ENCODE data around the gene KAT8. TPM values are rescaled to one million over a fixed set of nuclear protein-coding genes. Genes with fewer than 3 reads are reported as not detected.
A peak's percentile ranks its signal among the peaks of the same experiment; 100 is the strongest.

Gene KAT8
- total RNA-seq, 1 experiment from 2014 or later, result 34.3 TPM

DNA sequence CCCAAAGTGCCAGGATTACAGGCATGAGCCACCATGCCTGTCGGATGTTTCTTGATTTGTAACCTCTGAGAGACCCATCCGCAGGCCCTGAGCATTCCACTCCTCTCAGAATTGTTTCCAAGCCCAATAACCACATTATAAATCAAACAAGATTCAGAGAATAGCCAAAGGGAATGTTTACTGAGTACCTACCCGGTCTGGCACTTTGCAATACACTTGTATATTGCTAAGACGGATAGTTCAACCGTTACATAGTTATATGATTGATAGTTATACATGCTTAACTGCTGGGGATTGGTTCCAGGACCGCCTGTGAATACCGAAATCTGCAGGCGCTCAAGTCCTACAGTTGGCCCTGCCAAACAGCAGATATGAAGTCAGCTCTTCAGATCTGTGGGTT, 3.0 kb upstream of the KAT8 start:
- no peak for DNase-seq (ENCODE audit: low read depth, low spot score)
- in situ Hi-C loops (cut with HindIII; ENCODE audit: low pct_unique_long_range_greater_than_20kb, low sequenced_read_pairs), result no loop called here

DNA sequence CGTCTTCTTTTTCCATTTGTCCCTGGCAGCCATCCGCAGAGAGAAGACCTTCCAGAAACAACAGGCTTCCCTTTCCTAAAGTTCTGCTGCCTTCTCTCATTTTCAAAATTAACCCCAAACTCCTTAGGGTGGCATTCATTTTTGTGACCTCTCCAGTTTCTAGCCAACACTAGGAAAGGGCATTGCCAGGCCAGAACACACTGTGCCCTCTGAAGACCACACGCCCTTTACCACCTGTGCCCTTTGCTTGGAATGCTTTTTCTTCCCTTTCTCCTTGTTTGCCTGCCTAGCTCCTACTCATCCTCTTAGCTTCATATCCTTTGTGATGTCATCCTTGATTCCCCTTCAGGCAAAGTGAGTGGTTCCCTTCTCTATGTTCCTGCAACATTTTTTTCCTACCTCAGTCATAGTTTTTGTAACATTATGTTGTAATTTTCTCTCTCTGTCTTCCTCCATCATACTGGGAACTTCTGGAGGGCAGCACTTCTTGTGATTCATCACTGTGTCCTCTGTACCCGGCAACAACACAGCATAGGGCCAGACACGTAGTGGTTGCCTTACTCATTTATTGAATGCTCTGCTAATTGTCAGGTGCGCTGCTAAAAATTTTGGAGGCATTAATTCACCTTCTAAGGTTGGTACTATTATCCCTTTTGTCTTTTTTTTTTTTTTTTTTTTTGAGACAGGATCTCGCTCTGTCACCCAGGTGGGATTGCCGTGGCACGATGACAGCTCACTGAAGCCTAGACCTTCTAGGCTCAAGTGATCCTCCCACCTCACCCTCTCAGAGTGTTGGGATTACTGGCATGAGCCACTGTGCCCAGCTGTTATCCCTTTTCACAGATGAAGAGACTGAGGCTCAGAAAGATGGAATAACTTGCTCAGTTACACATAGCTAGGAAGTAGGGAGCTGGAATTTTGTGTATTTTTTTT, 1.0 kb downstream of the KAT8 start:
- no peak for DNase-seq (ENCODE audit: low read depth, low spot score)
- in situ Hi-C loops (cut with HindIII; ENCODE audit: low pct_unique_long_range_greater_than_20kb, low sequenced_read_pairs), result no loop called here

DNA sequence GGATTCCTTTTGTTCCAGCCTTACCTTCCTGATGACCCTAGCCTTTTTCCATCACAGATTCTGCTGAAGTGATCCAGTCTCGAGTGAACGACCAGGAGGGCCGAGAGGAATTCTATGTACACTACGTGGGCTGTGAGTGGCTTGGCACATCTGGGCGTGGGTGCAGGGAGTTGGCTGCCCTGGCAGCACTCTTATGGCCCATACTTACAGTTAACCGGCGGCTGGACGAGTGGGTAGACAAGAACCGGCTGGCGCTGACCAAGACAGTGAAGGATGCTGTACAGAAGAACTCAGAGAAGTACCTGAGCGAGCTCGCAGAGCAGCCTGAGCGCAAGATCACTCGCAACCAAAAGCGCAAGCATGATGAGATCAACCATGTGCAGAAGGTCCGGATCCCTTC, 2.7 kb downstream of the KAT8 start:
- no peak for DNase-seq (ENCODE audit: low read depth, low spot score)
- in situ Hi-C loops (cut with HindIII; ENCODE audit: low pct_unique_long_range_greater_than_20kb, low sequenced_read_pairs), result no loop called here

DNA sequence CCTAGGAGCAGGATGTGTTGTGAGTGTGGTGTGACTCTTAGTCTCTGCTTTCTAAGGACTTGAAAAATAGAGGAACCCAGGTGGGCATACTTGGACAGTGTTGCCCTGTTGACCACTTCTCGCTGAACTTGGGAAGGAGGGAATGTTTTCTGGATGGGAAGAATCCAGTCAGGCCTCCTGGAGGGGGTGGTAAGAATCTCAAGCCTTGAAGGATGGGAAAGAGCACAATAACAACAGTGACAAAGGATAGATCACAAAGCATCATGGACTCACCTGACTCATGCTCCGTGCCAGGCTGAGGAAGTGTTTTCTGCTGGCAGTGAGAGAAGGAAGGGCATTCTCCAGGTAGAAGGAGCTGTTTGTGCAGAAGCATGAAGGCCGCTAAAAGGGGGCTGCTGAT, 8.4 kb downstream of the KAT8 start:
- in situ Hi-C loops (cut with HindIII; ENCODE audit: low pct_unique_long_range_greater_than_20kb, low sequenced_read_pairs), result no loop called here
- no peak for DNase-seq (ENCODE audit: low read depth, low spot score)

DNA sequence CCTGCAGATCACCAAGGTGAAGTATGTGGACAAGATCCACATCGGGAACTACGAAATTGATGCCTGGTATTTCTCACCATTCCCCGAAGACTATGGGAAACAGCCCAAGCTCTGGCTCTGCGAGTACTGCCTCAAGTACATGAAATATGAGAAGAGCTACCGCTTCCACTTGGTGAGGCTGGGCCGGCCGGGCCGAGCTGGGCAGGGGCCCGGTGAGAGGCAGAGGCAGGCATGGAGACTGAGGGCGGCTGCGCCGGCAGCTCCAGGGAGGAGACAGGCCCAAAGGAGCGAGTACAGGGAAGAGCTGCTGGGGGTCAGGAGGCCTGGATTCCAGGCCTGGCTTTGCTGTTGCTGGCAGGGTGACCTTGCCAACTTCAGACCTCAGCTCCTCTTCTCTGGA, 9.7 kb downstream of the KAT8 start:
- DNase-seq (ENCODE audit: low read depth, low spot score), result no peak
- in situ Hi-C loops (cut with HindIII; ENCODE audit: low pct_unique_long_range_greater_than_20kb, low sequenced_read_pairs), result no loop called here

DNA sequence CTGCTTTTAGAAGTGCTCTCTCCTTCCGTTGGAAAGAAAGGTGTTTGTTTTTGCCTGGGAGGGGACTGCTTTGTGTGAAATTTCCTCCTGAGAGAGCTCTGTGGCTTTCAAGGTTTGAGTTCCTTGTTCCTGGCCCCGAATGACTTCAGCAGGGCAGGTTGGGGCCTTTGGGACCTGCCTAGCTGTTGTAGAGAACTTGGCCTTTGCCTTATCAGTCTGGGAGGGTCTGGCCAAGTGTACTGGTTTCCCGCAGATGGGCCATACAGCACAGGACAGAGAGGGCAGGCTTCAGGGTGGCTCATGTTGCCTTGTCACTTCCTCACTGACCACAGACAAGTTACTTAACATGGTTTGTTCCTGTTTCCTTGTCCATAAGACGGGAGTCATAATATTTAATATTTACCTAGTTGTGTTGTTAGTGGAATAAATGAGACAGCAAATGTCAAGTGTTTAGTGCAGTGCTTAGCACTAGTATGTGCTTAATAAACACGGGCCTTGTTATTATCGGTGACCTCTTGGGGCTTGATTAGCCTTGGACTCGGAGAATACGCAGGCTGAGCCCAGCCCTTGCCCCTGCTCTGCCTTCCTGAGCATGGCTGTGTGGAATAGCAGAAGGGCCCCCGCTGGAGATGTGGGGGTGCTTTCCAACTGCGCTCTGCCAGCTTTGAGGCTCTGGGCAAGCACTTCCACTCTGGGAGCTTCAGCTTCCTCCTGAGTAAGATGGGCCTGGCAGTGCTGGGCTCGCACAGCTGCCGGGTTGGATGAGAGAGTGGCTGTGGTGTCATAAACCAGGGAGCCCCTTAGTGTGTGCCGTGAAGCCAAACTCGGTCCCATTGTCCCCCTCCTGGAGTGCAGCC, 11.5 kb downstream of the KAT8 start:
- in situ Hi-C loops (cut with HindIII; ENCODE audit: low pct_unique_long_range_greater_than_20kb, low sequenced_read_pairs), result no loop called here

DNA sequence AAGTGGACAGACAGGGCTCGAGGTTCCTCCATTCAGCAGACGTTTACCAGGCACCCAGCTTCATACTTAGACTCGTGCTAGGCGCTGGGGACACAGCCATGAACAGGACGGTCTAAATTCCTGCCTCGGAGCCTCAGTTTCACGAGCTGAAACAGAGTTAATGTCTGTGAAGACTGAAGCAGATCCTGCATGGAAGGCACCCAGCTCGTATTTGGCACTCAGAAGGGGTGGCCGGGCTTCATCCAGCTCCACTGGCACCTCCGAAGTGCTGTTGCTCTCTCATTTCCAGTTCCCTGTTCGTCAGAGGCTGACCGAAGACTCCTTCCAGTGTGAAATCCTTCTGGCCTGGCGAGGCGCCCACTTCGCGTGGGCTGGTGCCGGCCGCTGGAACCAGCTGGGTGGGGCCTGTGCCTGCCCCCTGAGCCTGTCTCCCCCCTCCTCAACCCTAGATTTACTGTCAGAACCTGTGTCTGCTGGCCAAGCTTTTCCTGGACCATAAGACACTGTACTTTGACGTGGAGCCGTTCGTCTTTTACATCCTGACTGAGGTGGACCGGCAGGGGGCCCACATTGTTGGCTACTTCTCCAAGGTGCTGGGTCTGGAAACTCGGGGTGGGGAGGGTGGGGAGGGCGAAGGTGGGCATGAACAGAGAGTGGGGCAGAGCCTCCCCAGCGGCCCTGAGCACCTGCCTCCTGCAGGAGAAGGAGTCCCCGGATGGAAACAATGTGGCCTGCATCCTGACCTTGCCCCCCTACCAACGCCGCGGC, 12.3 kb downstream of the KAT8 start:
- DNase-seq (ENCODE audit: low read depth, low spot score), result no peak
- in situ Hi-C loops (cut with HindIII; ENCODE audit: low pct_unique_long_range_greater_than_20kb, low sequenced_read_pairs), result no loop called here

More for the DNA sequence above, 11.5 kb downstream of the KAT8 start:
- no peak for DNase-seq (ENCODE audit: low read depth, low spot score)

DNA sequence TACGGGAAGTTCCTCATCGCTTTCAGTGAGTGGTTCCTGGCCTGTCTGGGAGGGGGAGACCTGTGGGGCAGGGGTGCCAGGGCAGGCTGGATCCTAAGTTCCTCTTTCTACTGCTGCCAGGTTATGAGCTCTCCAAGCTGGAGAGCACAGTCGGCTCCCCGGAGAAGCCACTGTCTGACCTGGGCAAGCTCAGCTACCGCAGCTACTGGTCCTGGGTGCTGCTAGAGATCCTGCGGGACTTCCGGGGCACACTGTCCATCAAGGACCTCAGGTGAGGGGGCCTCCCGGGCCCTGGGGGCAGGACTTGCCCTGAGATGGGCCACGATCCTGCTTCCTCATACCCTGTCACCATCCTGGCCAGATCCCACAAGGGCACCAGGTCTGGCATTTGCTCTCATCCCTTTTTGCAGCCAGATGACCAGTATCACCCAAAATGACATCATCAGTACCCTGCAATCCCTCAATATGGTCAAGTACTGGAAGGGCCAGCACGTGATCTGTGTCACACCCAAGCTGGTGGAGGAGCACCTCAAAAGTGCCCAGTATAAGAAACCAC, 12.9 kb downstream of the KAT8 start:
- in situ Hi-C loops (cut with HindIII; ENCODE audit: low pct_unique_long_range_greater_than_20kb, low sequenced_read_pairs), result no loop called here
- no peak for DNase-seq (ENCODE audit: low read depth, low spot score)

DNA sequence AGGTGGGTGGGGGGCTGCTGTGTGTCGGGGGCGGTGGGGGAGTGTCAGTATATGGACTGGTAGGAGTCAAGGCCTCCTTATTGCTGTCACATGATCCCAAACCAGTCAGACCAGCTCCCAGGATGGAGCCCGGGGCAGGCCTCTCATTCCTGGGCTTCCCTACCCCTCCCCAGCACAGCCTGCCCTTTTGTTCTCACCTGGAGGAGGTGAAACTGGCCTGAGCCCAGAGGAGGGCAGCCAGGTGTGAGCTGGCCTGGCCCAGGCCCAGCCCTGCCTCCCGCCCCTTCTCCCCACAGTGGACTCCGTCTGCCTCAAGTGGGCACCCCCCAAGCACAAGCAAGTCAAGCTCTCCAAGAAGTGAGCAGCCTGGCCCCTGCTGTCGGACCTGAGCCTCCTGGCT, 13.4 kb downstream of the KAT8 start:
- in situ Hi-C loops (cut with HindIII; ENCODE audit: low pct_unique_long_range_greater_than_20kb, low sequenced_read_pairs), result no loop called here
- no peak for DNase-seq (ENCODE audit: low read depth, low spot score)

DNA sequence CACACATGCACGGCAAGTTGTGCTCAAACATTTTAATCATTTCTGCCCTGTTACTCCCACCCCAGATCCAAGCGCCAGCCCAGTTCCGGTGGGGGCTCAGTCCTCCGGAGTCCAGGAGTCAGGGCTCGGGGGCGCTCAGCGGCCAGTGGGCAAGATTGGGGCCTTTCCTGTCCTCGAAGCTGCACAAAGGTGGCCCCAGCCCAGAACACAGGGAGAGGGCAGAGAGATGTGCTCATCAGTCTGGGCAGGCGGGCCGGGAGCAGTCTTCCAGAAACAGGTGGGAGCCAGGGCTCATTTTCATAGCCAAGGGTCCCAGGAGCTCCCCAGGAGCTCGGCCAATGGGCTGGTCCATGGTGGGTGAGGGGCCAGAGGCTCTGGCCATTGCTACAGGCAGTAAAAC, 14.0 kb downstream of the KAT8 start:
- in situ Hi-C loops (cut with HindIII; ENCODE audit: low pct_unique_long_range_greater_than_20kb, low sequenced_read_pairs), result no loop called here
- DNase-seq (ENCODE audit: low read depth, low spot score), result no peak

DNA sequence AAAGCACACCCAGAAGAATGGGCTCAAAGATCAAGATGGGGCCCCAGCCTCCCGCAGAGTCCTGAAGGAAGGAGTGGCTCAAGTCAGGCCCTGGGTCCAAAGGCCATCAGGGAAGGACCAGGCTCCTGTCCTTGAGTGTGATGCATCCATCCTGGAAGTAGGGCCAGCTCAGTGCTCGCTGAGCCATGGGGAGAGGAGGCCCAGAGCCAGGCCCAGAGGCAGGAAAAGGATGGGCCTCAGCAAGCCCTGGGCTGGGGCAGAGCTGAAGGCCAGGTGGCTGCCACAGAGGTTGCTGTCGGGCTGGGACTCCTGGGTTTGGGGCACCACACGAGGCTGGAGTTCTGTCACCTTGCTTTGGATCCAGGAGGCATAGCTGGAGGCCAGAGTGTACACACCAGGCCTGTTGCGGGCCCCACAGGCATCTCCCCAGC, 14.4 kb downstream of the KAT8 start:
- no peak for DNase-seq (ENCODE audit: low read depth, low spot score)
- in situ Hi-C loops (cut with HindIII; ENCODE audit: low pct_unique_long_range_greater_than_20kb, low sequenced_read_pairs), result no loop called here

DNA sequence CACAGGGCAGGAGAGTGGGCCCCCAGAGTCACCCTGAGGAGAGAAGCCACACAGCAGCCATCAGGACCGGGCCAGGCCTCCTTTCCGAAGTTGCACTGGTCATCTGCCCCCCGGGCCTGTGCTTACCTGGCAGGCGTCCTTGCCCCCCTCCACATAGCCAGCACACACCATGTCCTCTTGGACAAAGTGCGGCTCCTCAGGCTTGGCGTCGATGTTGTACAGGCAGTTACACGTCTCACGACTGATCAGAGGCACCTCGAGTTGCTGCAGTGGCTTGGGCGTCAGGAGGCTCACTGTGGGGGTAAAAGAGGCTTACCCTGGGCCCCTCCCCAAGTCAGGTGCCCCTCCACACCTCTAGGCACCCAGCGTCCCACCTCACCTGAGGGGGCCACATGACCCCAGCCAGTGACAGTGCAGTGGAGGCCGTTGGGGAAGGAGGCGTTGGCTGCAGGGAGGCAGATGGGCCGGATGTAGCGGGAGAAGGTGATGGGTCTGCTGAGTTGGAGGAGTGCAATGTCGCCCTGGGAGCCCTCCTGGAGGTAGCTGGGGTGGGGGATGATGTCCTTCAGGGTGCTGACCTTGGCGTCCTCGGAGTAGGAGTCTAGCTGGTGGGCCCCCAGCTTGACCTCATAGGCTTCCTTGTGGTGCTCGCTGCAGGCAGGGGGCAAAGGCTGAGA, 15.0 kb downstream of the KAT8 start:
- DNase-seq (ENCODE audit: low read depth, low spot score), result no peak
- in situ Hi-C loops (cut with HindIII; ENCODE audit: low pct_unique_long_range_greater_than_20kb, low sequenced_read_pairs), result no loop called here

DNA sequence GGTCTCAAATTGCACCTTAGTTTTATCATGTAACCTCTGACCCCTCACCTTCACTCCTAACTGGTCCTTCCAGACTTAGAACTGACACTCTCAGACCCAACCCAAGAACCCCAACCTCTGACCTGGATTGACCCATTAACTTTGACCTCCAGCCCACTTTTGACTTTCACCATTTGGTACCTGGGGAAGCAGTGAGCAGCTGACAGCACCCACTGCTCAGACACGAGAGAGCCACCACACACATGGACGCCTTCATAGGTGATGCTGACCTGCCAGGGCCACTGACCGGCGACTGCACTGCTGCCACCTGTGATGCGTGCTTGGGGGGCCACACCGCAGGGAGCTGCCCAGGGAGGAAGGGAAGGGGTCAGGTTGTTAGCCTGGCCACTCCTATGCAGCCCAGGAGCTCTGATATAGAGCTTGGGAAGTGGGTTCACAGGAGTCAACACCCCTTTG, 15.6 kb downstream of the KAT8 start:
- in situ Hi-C loops (cut with HindIII; ENCODE audit: low pct_unique_long_range_greater_than_20kb, low sequenced_read_pairs), result no loop called here
- DNase-seq (ENCODE audit: low read depth, low spot score), result no peak

DNA sequence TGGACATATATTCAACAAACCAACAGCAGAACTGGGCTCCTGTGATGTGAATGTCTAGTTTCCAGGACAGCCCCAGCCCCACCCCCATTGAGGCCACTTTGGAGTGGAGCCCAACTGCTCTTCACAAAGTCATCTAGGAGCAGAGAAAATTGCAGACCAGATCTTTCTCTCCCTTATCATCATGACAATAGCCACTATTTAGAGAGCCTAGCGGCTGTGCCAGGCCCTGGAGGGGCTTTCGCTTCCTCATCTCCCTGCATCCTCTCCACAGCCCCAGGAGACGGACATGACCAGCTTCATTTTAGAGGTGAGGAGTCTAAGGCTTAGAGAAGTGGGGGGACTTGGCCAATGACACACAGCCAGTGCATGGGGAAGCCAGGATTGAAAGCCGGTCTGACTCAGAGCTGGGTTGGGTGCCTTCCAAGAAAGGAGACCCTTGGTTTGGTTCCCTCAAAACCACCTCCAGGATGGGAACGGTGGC, 16.7 kb downstream of the KAT8 start:
- in situ Hi-C loops (cut with HindIII; ENCODE audit: low pct_unique_long_range_greater_than_20kb, low sequenced_read_pairs), result no loop called here
- DNase-seq (ENCODE audit: low read depth, low spot score), result peak; percentile 26

DNA sequence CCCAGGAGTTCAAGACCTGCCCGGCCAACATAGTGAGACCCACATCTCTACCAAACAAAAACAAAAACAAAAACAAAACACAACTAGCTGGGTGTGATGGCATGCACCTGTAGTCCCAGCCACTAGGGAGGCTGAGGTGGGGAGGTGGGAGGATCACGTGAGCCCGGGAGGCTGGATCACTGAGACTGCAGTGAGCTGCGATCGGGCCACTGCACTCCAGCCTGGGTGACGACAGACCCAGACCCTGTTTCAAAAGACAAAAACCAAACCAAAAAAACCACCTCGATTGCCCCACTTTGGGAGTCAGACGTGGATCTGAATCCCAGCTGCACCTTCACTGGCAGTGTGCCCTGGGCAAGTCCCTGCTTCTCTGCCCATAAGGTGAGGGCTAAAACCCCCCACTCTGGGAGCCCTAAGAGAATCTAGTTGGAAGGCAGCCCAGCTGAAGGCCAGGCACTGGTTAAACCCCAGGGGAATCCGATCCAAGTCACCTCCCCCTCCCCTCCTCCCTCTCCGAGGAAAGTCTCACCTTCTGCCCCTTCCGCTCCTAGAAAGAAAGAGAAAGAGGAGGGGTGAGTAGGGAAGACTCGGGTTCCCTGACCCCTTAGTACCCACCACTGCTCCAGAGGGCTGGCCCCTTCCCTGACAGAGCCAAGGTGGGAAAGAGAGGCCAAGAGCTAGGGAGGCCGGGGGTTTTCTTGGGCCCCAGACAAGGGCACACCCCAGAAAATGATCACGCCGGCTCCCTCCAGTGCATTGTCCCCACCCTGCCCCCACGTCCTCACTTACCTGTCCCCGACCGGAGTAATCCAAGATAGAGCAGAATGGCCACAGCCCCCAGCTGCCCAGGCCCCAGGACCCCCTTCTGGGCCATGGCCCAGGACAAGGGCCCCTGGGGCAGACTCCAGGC, 17.4 kb downstream of the KAT8 start:
- DNase-seq (ENCODE audit: low read depth, low spot score), result no peak
- in situ Hi-C loops (cut with HindIII; ENCODE audit: low pct_unique_long_range_greater_than_20kb, low sequenced_read_pairs), result no loop called here
